ENCODE measurements around the gene DPP7.

DPP7 gene

GRCh38 chr9:137114613-137115393 lies at the start of gene DPP7:
TSS of gene DPP7 (minus strand) at chr9:137114733. CDS start at chr9:137114713, 20 bp downstream.
- peak within 1 kb of the TSS; percentile 91 for H3K27ac ChIP-seq
- TF ChIP-seq, protein P1, sequence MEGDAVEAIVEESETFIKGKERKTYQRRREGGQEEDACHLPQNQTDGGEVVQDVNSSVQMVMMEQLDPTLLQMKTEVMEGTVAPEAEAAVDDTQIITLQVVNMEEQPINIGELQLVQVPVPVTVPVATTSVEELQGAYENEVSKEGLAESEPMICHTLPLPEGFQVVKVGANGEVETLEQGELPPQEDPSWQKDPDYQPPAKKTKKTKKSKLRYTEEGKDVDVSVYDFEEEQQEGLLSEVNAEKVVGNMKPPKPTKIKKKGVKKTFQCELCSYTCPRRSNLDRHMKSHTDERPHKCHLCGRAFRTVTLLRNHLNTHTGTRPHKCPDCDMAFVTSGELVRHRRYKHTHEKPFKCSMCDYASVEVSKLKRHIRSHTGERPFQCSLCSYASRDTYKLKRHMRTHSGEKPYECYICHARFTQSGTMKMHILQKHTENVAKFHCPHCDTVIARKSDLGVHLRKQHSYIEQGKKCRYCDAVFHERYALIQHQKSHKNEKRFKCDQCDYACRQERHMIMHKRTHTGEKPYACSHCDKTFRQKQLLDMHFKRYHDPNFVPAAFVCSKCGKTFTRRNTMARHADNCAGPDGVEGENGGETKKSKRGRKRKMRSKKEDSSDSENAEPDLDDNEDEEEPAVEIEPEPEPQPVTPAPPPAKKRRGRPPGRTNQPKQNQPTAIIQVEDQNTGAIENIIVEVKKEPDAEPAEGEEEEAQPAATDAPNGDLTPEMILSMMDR (conservative IDR thresholded peaks at IDR 0.05): no peak

DNA sequence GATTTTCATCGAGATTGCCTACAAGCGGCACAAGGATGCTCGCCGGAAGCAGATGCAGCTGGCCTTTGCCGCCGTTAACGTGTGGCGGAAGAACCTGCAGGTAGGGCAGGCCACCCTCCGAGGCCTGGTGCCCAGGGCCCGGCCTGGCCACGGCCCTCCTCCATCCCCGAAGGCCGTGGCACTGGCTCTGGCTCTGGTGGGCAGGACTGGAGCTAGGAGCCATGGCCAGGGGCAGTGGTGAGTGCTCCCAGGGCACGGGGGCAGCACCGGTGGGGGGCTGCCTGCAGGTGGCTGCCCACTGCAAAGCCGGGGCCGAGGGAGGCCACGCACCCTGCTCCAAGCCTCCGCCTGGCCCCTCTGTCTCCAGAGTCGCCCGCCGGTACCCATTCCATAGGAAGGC lies 49.3 kb upstream of the DPP7 start:
- no peak overlapping the region for H3K27ac ChIP-seq
- TF ChIP-seq, protein P1 (conservative IDR thresholded peaks at IDR 0.05): no peak

DNA sequence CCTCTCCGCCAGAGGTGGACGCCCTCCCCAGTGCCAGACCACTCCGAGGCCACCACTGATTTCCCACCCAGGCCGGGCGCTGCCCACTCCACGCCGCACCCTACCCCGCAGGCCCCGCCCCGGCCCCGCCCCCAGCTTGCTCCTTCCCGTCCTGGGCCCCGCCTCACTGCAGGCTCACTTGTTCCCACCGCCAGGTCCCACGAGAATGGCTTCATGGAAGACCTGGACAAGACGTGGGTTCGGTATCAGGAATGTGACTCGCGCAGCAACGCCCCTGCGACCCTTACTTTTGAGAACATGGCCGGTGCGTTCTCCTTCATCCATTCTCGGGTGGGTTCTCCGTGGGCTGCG lies 48.8 kb upstream of the DPP7 start:
- TF ChIP-seq, protein P1 (conservative IDR thresholded peaks at IDR 0.05): no peak
- H3K27ac ChIP-seq: no peak overlapping the region

DNA sequence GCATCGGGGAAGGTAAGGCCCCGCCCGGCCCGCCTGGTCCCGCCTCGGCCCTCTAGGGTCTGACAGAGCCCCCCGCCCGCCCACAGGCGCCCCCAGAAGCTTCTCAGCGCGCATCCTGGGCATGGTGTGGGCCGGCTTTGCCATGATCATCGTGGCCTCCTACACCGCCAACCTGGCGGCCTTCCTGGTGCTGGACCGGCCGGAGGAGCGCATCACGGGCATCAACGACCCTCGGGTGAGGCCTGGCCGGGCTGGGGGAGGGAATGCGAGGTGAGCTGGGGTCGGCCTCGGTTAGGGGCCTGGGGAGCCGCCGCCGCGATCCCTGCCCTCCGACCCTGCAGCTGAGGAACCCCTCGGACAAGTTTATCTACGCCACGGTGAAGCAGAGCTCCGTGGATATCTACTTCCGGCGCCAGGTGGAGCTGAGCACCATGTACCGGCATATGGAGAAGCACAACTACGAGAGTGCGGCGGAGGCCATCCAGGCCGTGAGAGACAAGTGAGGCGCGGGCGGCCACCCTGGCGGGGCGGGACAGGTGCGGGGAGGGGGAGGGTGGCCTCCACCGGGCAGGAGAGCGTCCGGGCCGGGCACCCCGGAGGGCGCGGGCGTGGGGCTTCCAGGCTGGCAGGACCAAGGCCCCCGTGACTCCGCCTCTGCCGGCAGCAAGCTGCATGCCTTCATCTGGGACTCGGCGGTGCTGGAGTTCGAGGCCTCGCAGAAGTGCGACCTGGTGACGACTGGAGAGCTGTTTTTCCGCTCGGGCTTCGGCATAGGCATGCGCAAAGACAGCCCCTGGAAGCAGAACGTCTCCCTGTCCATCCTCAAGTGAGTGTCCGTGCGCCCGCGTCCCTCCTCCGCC lies 48.2 kb upstream of the DPP7 start:
- TF ChIP-seq, protein P1 (conservative IDR thresholded peaks at IDR 0.05): no peak
- no peak overlapping the region for H3K27ac ChIP-seq

DNA sequence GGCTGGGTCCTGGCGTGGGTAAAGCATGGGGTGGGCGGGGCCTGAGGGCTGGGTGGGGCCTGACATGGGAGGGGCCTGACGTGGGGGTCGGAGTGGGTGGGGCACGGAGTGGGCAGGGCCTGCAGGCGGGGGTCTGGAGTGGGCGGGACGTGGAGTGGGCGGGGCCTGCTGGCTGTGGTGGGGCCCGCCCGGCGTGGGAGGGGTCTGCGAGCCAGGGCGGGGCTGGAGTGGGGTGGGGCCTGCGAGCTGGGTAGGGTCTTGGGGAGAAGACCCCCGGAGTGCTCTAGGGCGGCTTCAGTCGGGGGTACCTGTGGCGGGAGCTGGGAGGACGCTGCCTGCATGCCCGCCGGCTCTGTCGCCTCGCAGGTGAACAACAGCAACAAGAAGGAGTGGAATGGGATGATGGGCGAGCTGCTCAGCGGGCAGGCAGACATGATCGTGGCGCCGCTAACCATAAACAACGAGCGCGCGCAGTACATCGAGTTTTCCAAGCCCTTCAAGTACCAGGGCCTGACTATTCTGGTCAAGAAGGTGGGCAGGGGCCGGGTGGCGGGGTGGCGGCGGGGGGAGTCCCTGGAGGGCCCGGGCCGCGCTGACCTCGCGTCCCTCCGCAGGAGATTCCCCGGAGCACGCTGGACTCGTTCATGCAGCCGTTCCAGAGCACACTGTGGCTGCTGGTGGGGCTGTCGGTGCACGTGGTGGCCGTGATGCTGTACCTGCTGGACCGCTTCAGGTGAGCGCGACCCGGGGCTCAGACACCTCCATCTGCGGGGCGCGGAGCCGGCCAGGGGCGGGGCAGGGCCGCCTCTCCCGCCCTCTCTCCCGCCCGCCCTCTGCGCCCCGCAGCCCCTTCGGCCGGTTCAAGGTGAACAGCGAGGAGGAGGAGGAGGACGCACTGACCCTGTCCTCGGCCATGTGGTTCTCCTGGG lies 47.3 kb upstream of the DPP7 start:
- TF ChIP-seq, protein P1 (conservative IDR thresholded peaks at IDR 0.05): no peak
- no peak overlapping the region for H3K27ac ChIP-seq

- no peak overlapping the region for H3K27ac ChIP-seq
- TF ChIP-seq, protein P1 (conservative IDR thresholded peaks at IDR 0.05): no peak
Observed at GRCh38 chr9:137160716-137161557, 46.4 kb upstream of the DPP7 start.

All from VCaP (cell line).